ENCODE measurements around the gene ATXN1. TPM values are rescaled to one million over a fixed set of nuclear protein-coding genes. Genes with fewer than 3 reads are reported as not detected.

The ATXN1 gene
- polyA plus RNA-seq, 3 donors, result 17.7 to 21.1 (median 20.5) TPM

- no peak for DNase-seq
These were observed 84.3 kb downstream of the ATXN1 start for GRCh38 chr6:16676978-16677377.

GRCh38 chr6:16676376-16676775 lies 84.9 kb downstream of the ATXN1 start:
- no peak for DNase-seq

- DNase-seq, result no peak
These were observed 86.4 kb downstream of the ATXN1 start for GRCh38 chr6:16674801-16675392.

- no peak for DNase-seq
These were observed 88.1 kb downstream of the ATXN1 start for GRCh38 chr6:16673011-16673797.

GRCh38 chr6:16671302-16672289 lies 89.7 kb downstream of the ATXN1 start:
- DNase-seq, result no peak

- no peak for DNase-seq
These were observed 90.6 kb downstream of the ATXN1 start for GRCh38 chr6:16670617-16671051.

GRCh38 chr6:16670183-16670582 lies 91.1 kb downstream of the ATXN1 start:
- DNase-seq, result no peak

- DNase-seq, result no peak
These were observed 92.0 kb downstream of the ATXN1 start for GRCh38 chr6:16669227-16669626.

- no peak for DNase-seq
These were observed 93.8 kb downstream of the ATXN1 start for GRCh38 chr6:16667509-16667908.

GRCh38 chr6:16665992-16666391 lies 95.3 kb downstream of the ATXN1 start:
- no peak for DNase-seq

- DNase-seq, result no peak
These were observed 96.1 kb downstream of the ATXN1 start for GRCh38 chr6:16665182-16665581.

- no peak for DNase-seq
These were observed 97.4 kb downstream of the ATXN1 start for GRCh38 chr6:16663901-16664300.

- no peak for DNase-seq
These were observed 101.1 kb downstream of the ATXN1 start for GRCh38 chr6:16660157-16660497.

- no peak for DNase-seq
These were observed 101.6 kb downstream of the ATXN1 start for GRCh38 chr6:16659466-16660156.

- peak; percentile 71 for DNase-seq
These were observed 102.8 kb downstream of the ATXN1 start for GRCh38 chr6:16658348-16659034.

GRCh38 chr6:16657768-16658167 lies 103.5 kb downstream of the ATXN1 start:
- DNase-seq, result no peak

GRCh38 chr6:16656451-16656850 lies 104.8 kb downstream of the ATXN1 start:
- DNase-seq, result no peak

- DNase-seq, result no peak
These were observed 106.6 kb downstream of the ATXN1 start for GRCh38 chr6:16654701-16655100.

GRCh38 chr6:16653226-16653625 lies 108.0 kb downstream of the ATXN1 start:
- no peak for DNase-seq

- DNase-seq, result no peak
These were observed 109.4 kb downstream of the ATXN1 start for GRCh38 chr6:16651871-16652270.

GRCh38 chr6:16649890-16650289 lies 111.4 kb downstream of the ATXN1 start:
- DNase-seq, result no peak
